ENCODE results near the gene ILK.

ILK gene

GRCh38 chr11:6603287-6604080 lies at the start of gene ILK, which contains the start of gene RRP8:
Gene ILK, plus strand, starts transcription at chr11:6603774. Its CDS starts 498 bp downstream, at chr11:6604272.
Gene RRP8, minus strand, starts transcription at chr11:6603616. Its CDS starts 114 bp downstream, at chr11:6603502.
- peak; percentile 84 for DNase-seq

- DNase-seq = no peak
Measured at GRCh38 chr11:6554828-6555706, 48.5 kb upstream of the ILK start.

- DNase-seq = no peak
Measured at GRCh38 chr11:6556139-6556949, 47.2 kb upstream of the ILK start.

- DNase-seq = no peak
Measured at GRCh38 chr11:6557063-6557462, 46.5 kb upstream of the ILK start.

GRCh38 chr11:6557761-6558674 lies 45.6 kb upstream of the ILK start:
- DNase-seq = no peak

- DNase-seq = no peak
Measured at GRCh38 chr11:6559369-6559768, 44.2 kb upstream of the ILK start.

- no peak for DNase-seq
Measured at GRCh38 chr11:6561288-6561687, 42.3 kb upstream of the ILK start.

- no peak for DNase-seq
Measured at GRCh38 chr11:6563121-6563619, 40.4 kb upstream of the ILK start.

- DNase-seq = no peak
Measured at GRCh38 chr11:6563667-6564066, 39.9 kb upstream of the ILK start.

- no peak for DNase-seq
Measured at GRCh38 chr11:6565325-6565724, 38.2 kb upstream of the ILK start.

- no peak for DNase-seq
Measured at GRCh38 chr11:6565988-6566703, 37.4 kb upstream of the ILK start.

- no peak for DNase-seq
Measured at GRCh38 chr11:6566704-6567370, 36.7 kb upstream of the ILK start.

- DNase-seq = no peak
Measured at GRCh38 chr11:6567371-6567745, 36.2 kb upstream of the ILK start.

- no peak for DNase-seq
Measured at GRCh38 chr11:6568191-6568918, 35.2 kb upstream of the ILK start.

GRCh38 chr11:6569706-6570105 lies 33.9 kb upstream of the ILK start:
- DNase-seq = no peak

- no peak for DNase-seq
Measured at GRCh38 chr11:6570691-6571427, 32.7 kb upstream of the ILK start.

- no peak for DNase-seq
Measured at GRCh38 chr11:6571434-6572008, 32.1 kb upstream of the ILK start.

GRCh38 chr11:6572215-6572614 lies 31.4 kb upstream of the ILK start:
- DNase-seq = no peak

Measured in stimulated activated naive CD4-positive, alpha-beta T cell treated with Interleukin-2 at 50 U/mL for 16 hours (primary cell).